Heart right ventricle (tissue), 16 donors: ENCODE results near the gene NUP85. TPM values are rescaled to one million over a fixed set of nuclear protein-coding genes. Genes with fewer than 3 reads are reported as not detected.
A peak's percentile ranks its signal among the peaks of the same experiment; 100 is the strongest.
"Not testable (repeated sequence)": the region's sequence is repeated elsewhere in the genome, so short reads cannot be mapped to it uniquely, and the experiment has no call there.

Experiments used
- ATAC-seq, 8 donors: fragments of 200-7000 bp; cut with Tn5 transposase; one replicate each; pipeline ENCODE4 v1.9.1; 2020; ENCODE audit warnings: mild to moderate bottlenecking in 8 of 8, moderate library complexity in 8 of 8, moderate number of reproducible peaks in 1 of 8
- DNase-seq, 2 donors: peaks; one replicate each; pipeline ENCODE4 v3.0.0-alpha.2; 2020
- H3K27ac ChIP-seq, 10 donors: fragments of 200-600 bp; sonication (generic) in 2 of 10; one replicate each; pipeline versions ENCODE4 v1.5.0 to v1.8.0; 2020 to 2022; ENCODE audit warnings: mild to moderate bottlenecking in 3 of 10
- H3K27me3 ChIP-seq, 7 donors: fragments of 200-600 bp; one replicate each; pipeline ENCODE4 v1.8.0; 2021 to 2022; ENCODE audit warnings: mild to moderate bottlenecking in 2 of 7
- H3K36me3 ChIP-seq, 9 donors: fragments of 200-600 bp; sonication (generic) in 1 of 9; one replicate each; pipeline versions ENCODE4 v1.5.0 to v1.8.0; 2020 to 2022; ENCODE audit warnings: mild to moderate bottlenecking in 2 of 9
- H3K4me1 ChIP-seq, 9 donors: fragments of 200-600 bp; sonication (generic) in 1 of 9; one replicate each; pipeline versions ENCODE4 v1.5.0 to v1.8.0; 2020 to 2022; ENCODE audit warnings: mild to moderate bottlenecking in 4 of 9
- H3K4me3 ChIP-seq, 10 donors: fragments of 200-600 bp; sonication (generic) in 2 of 10; one replicate each; pipeline versions ENCODE4 v1.5.0 to v1.8.0; 2020 to 2022; ENCODE audit warnings: mild to moderate bottlenecking in 7 of 10, moderate library complexity in 2 of 10
- H3K9me3 ChIP-seq, 11 donors: fragments of 200-600 bp in 10 of 11; sonication (generic) in 2 of 11; one replicate each; pipeline versions ENCODE4 v1.5.0 to v1.8.0; 2013 to 2022; ENCODE audit warnings: mild to moderate bottlenecking in 2 of 11, control low read depth in 1 of 11, moderate library complexity in 1 of 11
- CTCF ChIP-seq, 9 donors: fragments of 200-600 bp; sonication (generic) in 2 of 9; IDR thresholded peaks; one replicate each; pipeline versions ENCODE4 v1.5.0 to v1.8.0; 2021 to 2022; ENCODE audit warnings: antibody characterized with exemption in 9 of 9, mild to moderate bottlenecking in 5 of 9, moderate library complexity in 1 of 9
- WGBS, 2 donors: extraction: QIAGEN DNeasy Blood & Tissue Kit; methylation state at CpG; one replicate each; pipeline ENCODE4 v1.1.7; 2013; ENCODE audit warnings: inconsistent platforms in 1 of 2; 5-methylcytosine and 5-hydroxymethylcytosine counted together
- intact Hi-C, 10 donors: fragments of 100-400 bp; cut with DNase I; formaldehyde crosslinking; loops; one replicate each; pipeline versions ENCODE4 v1.11.1 to v1.14.2; 2022
- long read RNA-seq, 3 donors: library from polyadenylated mRNA; unstranded; transcript quantifications; one replicate each; pipeline ENCODE4 v2.0.0, GENCODE V29; 2020 to 2021
- polyA plus RNA-seq, 2 donors: library from polyadenylated mRNA; stranded (reverse); fragments of 200-250 nt; gene quantifications; one replicate each; pipeline ENCODE4 v1.2.3, GENCODE V29; 2013
- total RNA-seq, 10 donors: library from RNA; stranded (reverse); fragmentation: NEBNext Ultra II Directional in 3 of 10; extraction: Animal tissue kit (Norgen Biotek cat#: 25700) in 3 of 10; gene quantifications; one replicate each; pipeline versions ENCODE4 v1.2.1 to v1.2.4, GENCODE V29; 2021 to 2023
- donor health status: Arrhythmogenic right ventricular cardiomyopathy.
- donor health status: ischemic (EF 13 %, LVEDD 7.1; RV severe dilation, severe dysfunction).
- donor health status: healthy with polysubstance abuse.
- donor health status: DM: no; HTN: yes; CAD: no.
- donor health status: DM: no; HTN: no; CAD: no.
- donor health status: ischemic (EF 25% LVEDD 6.9; RV normal size, moderate dysfunction).
- donor health status: ischemic (EF 25% LVEDD 5.7; RV mildly dilated, moderate dysfunction).
- donor health status: healthy.
- donor health status: DM: yes; HTN: yes; CAD: no.
- donor health status: Ischemic cardiomyopathy.
- donor health status: ischemic (EF 35%, LVEDD 5.7; RV mildly dilated, moderate dysfunction).
- donor health status: nonischemic (EF 11% LVEDD 7.7; RV severe dilation, severe dysfunction).
- donor health status: DM: yes; HTN: yes; CAD: no.
- donor health status: PGD.
- donor health status: ischemic (EF 29% LVEDD 5.4; RV normal size, mild dysfunction).
- donor health status: nonischemic (EF 23%, LVEDD 6.1; RV moderate dilation, normal function).

NUP85 gene
- total RNA-seq (10 to 100 TPM; 16.2 to 28.4 (median 20.4) TPM), polyA plus RNA-seq (10 to 100 TPM; 31.3 to 39.0 TPM)
- long read RNA-seq, donor 1, transcript NUP85-201 (19 exons, 2,121 nt), result major isoform, 11 of 20 reads
- long read RNA-seq, donor 1, partial matches to known transcripts, result 3 of 20 reads
- long read RNA-seq, donor 1, other reads (novel, unspliced or antisense), result 5 of 20 reads
- long read RNA-seq, donor 2, transcript NUP85-201 (19 exons, 2,121 nt), result major isoform, 19 of 28 reads
- long read RNA-seq, donor 2, partial matches to known transcripts, result 6 of 28 reads
- long read RNA-seq, donor 2, other reads (novel, unspliced or antisense), result 3 of 28 reads
- long read RNA-seq, donor 3, transcript NUP85-201 (19 exons, 2,121 nt), result major isoform, 24 of 41 reads
- long read RNA-seq, donor 3, partial matches to known transcripts, result 3 of 41 reads
- long read RNA-seq, donor 3, other reads (novel, unspliced or antisense), result 10 of 41 reads

DNA sequence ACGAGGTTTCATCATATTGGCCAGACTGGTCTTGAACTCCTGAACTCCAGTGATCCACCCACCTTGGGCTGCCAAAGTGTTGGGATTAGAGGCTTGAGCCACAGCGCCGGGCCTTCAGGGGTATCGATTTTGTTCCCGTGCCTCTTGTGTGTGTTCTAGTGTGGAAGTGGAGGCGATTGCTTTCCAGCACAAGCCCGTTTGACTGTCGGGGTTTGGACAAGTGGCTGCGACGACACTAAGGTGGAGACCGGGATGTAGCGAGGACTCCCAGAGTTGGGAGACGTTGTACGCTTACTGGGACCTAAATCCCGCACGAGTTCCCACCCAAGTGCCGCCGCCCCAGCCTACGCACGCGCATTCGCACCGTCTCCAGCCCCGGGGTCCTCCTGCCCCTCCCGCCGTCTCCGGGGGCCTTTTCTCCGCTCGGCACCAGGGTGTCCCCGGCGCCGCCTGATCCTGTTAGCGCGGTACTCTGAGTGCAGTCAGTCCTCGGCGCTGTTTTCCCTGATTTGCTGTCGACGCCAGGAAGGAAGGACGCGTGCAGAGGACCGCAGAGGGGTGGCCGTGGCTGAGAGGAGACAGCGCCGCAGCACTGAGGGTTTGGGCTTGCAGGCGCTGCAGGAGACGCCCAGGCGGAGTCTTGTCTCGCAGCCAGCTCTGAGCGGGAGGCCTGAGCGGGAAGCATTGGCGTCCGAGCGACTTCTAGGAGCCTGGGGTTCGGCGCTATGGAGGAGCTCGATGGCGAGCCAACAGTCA is at the start of gene NUP85:
Gene NUP85, plus strand, starts transcription at position 643 of the 756 bp plus-strand sequence. Its CDS starts 83 bp downstream, at position 726.
- Histone ChIP-seq H3K4me1 (peaks cover 5 to 28% (median 21%) of the 10 kb centered on the region in 9 donors), H3K4me3 (peak within 1 kb of the TSS; percentile 67 to 99 (median 86)), H3K27ac (peak within 1 kb of the TSS; percentile 92 to 98 (median 96)), H3K9me3 (no peaks in the 10 kb centered on the region), H3K36me3 (peaks cover 0 to 21% (median 9%) of the 10 kb centered on the region in 9 donors), H3K27me3 (no peaks in the 10 kb centered on the region)
- DNase-seq, result peak; percentile 95 to 96
- no peak for TF ChIP-seq CTCF (IDR thresholded peaks at IDR 0.05)
- intact Hi-C loops, result loop anchor here in 5 of 10 donors (5.0 to 10.0 kb wide), 6 partner anchors 90 to 243 kb away; partner anchors contain the start of genes ATP5PD (in 1 of the 5) and KCTD2 (in 1 of the 5)
- peak; percentile 93 to 98 (median 96) for ATAC-seq
- WGBS, 2 donors, result 0% methylated on average over 57 of the region's 57 CpGs

DNA sequence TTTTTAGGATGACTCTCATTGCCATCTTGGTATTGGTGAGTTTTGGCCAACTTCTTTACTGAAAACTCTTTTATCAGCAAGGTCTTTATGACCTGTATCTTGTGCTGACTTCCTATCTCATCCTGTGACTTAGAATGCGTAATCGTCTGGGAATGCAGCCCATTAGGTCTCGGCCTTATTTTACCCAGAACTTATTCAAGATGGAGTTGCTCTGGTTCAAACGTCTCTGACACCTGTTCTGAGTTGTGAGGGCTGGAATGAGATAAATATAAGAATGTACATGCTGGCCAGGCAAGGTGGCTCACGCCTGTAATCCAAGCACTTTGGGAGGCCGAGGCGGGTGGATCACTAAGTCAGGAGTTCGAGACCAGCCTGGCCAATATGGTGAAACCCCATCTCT is 47.0 kb upstream of the NUP85 start:
- intact Hi-C loops, DNase-seq, H3K4me3 ChIP-seq, H3K9me3 ChIP-seq, ATAC-seq, H3K27me3 ChIP-seq, H3K27ac ChIP-seq: not testable (repeated sequence)
- H3K36me3 ChIP-seq, result peaks cover 0 to 18% (median 3%) of the 10 kb centered on the region in 9 donors
- 92 to 93% methylated on average over 8 of the region's 8 CpGs for WGBS, 2 donors
- peaks cover 0 to 10% (median 4%) of the 10 kb centered on the region in 9 donors for H3K4me1 ChIP-seq

DNA sequence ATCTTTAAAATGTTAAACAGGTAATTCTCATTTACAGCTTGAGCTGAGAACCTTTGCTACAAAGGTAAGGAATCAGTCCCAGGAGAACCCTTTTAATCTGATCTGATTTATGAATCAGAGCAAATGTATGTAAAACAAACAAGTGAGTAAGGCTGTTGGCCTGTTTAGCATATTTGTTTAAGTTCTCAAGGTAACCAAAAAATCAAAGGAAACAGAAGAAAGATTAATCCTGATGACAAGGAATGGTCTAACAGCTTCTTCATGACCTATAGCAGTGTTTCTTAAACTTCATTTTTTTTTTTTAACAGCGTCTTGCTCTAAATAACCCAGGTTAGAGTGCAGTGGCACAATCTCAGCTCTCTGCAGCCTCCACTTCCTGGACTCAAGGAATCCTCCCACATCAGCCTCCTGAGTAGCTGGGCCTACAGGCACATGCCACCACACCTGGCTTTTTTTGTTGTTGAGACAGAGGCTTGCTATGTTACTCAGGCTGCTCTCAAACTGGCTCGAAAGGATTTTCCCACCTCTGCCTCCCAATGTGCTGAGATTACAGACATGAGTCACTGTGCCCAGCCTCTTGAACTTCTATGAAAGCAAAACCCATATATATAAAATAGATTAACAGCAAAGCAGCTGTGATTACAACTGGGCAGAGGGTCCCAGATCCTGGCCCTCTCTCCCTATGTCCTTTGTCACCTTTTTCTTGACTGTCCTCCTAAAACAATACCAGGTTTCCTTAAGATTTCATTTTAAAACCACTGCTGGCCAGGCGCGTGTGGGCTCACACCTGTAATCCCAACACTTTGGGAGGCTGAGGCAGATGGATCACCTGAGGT is 46.1 kb upstream of the NUP85 start:
- WGBS, 2 donors, result 93 to 96% methylated on average over 4 of the region's 4 CpGs
- Histone ChIP-seq H3K4me1 (peaks cover 0 to 7% (median 0%) of the 10 kb centered on the region in 9 donors), H3K36me3 (peaks cover 0 to 27% (median 9%) of the 10 kb centered on the region in 9 donors), H3K9me3 (no peaks in the 10 kb centered on the region), H3K27me3 (no peaks in the 10 kb centered on the region), H3K4me3 (no peak overlapping the region), H3K27ac (no peak overlapping the region)
- DNase-seq (no peak), ATAC-seq (no peak)
- intact Hi-C loops, result loop anchor here in 2 of 10 donors (10.0 kb wide), 2 partner anchors 45 to 95 kb away; no protein-coding TSS in a partner anchor
- TF ChIP-seq CTCF (IDR thresholded peaks at IDR 0.05), result no peak

GRCh38 chr17:75160211-75160610 is 45.3 kb upstream of the NUP85 start:
- TF ChIP-seq CTCF (IDR thresholded peaks at IDR 0.05), result no peak
- WGBS, 2 donors, result 92 to 95% methylated on average over 5 of the region's 5 CpGs
- Histone ChIP-seq H3K27me3 (no peaks in the 10 kb centered on the region), H3K27ac (no peak overlapping the region), H3K4me1 (peaks cover 0 to under 1% (median 0%) of the 10 kb centered on the region in 9 donors), H3K4me3 (no peak overlapping the region), H3K36me3 (peaks cover 0 to 35% (median 15%) of the 10 kb centered on the region in 9 donors), H3K9me3 (no peaks in the 10 kb centered on the region)
- intact Hi-C loops, result loop anchor here in 2 of 10 donors (10.0 kb wide), 2 partner anchors 45 to 95 kb away; no protein-coding TSS in a partner anchor
- no peak for ATAC-seq
- no peak for DNase-seq
